ENCODE measurements around the gene PPP3R2.

GRCh38 chr9:101636247-101636646, 41.5 kb upstream of the PPP3R2 start:
- TF ChIP-seq ZNF217 (IDR thresholded peaks at IDR 0.05): no peak
- no peak for TF ChIP-seq EZH2 (IDR thresholded peaks at IDR 0.05; ENCODE audit: borderline replicate concordance, control insufficient read depth, low read depth, low read length)
- no peak for TF ChIP-seq CTCF (IDR thresholded peaks at IDR 0.05 in 2 of 3, conservative IDR thresholded peaks at IDR 0.05 in 1 of 3; ENCODE audit: control insufficient read depth in 2 of 3, extremely low read depth in 1 of 3, insufficient read depth in 1 of 3, low read depth in 3 of 3, low read length in 3 of 3)
- TF ChIP-seq SRF (IDR thresholded peaks at IDR 0.05; ENCODE audit: low read depth in 2 of 2, low read length in 2 of 2): no peak
- TF ChIP-seq ATF7 (IDR thresholded peaks at IDR 0.05; ENCODE audit: low read depth): no peak
- no peak for TF ChIP-seq RAD21 (IDR thresholded peaks at IDR 0.05; ENCODE audit: insufficient read depth, low read depth, low read length)
- TF ChIP-seq CBFB (IDR thresholded peaks at IDR 0.05; ENCODE audit: low read depth): no peak
- TF ChIP-seq PRDM15 (CRISPR knock-in tag; IDR thresholded peaks at IDR 0.05): no peak
- TF ChIP-seq RFX5 (IDR thresholded peaks at IDR 0.05; ENCODE audit: low read depth, low read length): no peak
- TF ChIP-seq, protein P1, sequence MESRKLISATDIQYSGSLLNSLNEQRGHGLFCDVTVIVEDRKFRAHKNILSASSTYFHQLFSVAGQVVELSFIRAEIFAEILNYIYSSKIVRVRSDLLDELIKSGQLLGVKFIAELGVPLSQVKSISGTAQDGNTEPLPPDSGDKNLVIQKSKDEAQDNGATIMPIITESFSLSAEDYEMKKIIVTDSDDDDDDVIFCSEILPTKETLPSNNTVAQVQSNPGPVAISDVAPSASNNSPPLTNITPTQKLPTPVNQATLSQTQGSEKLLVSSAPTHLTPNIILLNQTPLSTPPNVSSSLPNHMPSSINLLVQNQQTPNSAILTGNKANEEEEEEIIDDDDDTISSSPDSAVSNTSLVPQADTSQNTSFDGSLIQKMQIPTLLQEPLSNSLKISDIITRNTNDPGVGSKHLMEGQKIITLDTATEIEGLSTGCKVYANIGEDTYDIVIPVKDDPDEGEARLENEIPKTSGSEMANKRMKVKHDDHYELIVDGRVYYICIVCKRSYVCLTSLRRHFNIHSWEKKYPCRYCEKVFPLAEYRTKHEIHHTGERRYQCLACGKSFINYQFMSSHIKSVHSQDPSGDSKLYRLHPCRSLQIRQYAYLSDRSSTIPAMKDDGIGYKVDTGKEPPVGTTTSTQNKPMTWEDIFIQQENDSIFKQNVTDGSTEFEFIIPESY (IDR thresholded peaks at IDR 0.05): no peak
